H1 (cell line): ENCODE data around the gene ZNF132. TPM values are rescaled to one million over a fixed set of nuclear protein-coding genes. Genes with fewer than 3 reads are reported as not detected.

Source experiments
- CTCF ChIA-PET: fragments of 300-600 bp; sonication (Branson Sonifier 250); formaldehyde crosslinking; loops from one replicate; lab custom pipeline; 2021; ENCODE audit not compliant: partially characterized antibody; lab: Charles Lee
- POLR2A ChIA-PET: fragments of 300-600 bp; sonication (Branson Sonifier 250); formaldehyde crosslinking; loops from one replicate; lab custom pipeline; 2021; ENCODE audit warnings: inconsistent platforms; ENCODE audit not compliant: partially characterized antibody; lab: Charles Lee
- DNase-seq, 2 experiments: peaks; one replicate each; pipeline versions ENCODE4 v3.0.0 to v3.0.0-alpha.2; 2010 to 2022; ENCODE audit warnings: low spot score in 2 of 2, low read depth in 1 of 2, mixed read lengths in 1 of 2
- FAIRE-seq: peaks from 2 replicates; lab custom pipeline; 2011; peaks lifted over from hg19 to GRCh38; lab: Jason Lieb, UNC
- H2AFZ ChIP-seq: 2 replicates; pipeline ENCODE4 v1.8.1; 2012; ENCODE audit warnings: low read length, inconsistent platforms
- H2AK5ac ChIP-seq: 2 replicates; pipeline ENCODE4 v1.6.1; 2013; ENCODE audit warnings: low read depth, low read length
- H2BK120ac ChIP-seq: replicated peaks from 2 replicates; pipeline ENCODE3; 2013; ENCODE audit warnings: low read depth, low read length, inconsistent platforms
- H2BK12ac ChIP-seq: 2 replicates; pipeline ENCODE4 v1.6.1; 2013; ENCODE audit warnings: low read depth, low read length
- H2BK15ac ChIP-seq: 2 replicates; pipeline ENCODE4 v1.6.1; 2013; ENCODE audit warnings: low read length
- H2BK20ac ChIP-seq: 2 replicates; pipeline ENCODE4 v1.6.1; 2013; ENCODE audit warnings: low read length
- H2BK5ac ChIP-seq: 2 replicates; pipeline ENCODE4 v1.6.1; 2013; ENCODE audit warnings: low read depth, low read length
- H3K14ac ChIP-seq: 2 replicates; pipeline ENCODE4 v1.6.1; 2013; ENCODE audit warnings: inconsistent platforms; ENCODE audit not compliant: insufficient read length
- H3K18ac ChIP-seq: 2 replicates; pipeline ENCODE4 v1.6.1; 2013; ENCODE audit warnings: low read length; ENCODE audit errors: extremely low read depth
- H3K23ac ChIP-seq: 2 replicates; pipeline ENCODE4 v1.6.1; 2013; ENCODE audit warnings: inconsistent platforms; ENCODE audit not compliant: insufficient read length
- H3K23me2 ChIP-seq: 2 replicates; pipeline ENCODE4 v1.6.1; 2013; ENCODE audit warnings: low read depth, low read length
- H3K27ac ChIP-seq: 2 replicates; pipeline ENCODE4 v1.6.1; 2011; ENCODE audit warnings: low read depth, low read length, inconsistent platforms
- H3K27me3 ChIP-seq, 4 experiments: replicated peaks in 1 of 4; 1 replicate in 1 of 4; 2 replicates in 3 of 4; pipeline versions ENCODE4 v1.6.1 to v1.8.1; 2011 to 2013; ENCODE audit warnings: low read length in 3 of 4, mild to moderate bottlenecking in 3 of 4, inconsistent platforms in 2 of 4, mixed read lengths in 2 of 4, moderate library complexity in 1 of 4; ENCODE audit not compliant: control insufficient read depth in 3 of 4, insufficient read depth in 3 of 4; ENCODE audit errors: extremely low read depth in 1 of 4
- H3K36me3 ChIP-seq, 4 experiments: 2 replicates each; pipeline versions ENCODE4 v1.6.1 to v1.8.1; 2011 to 2013; ENCODE audit warnings: mild to moderate bottlenecking in 4 of 4, low read length in 3 of 4, moderate library complexity in 2 of 4, control low read depth in 1 of 4, inconsistent platforms in 1 of 4; ENCODE audit not compliant: insufficient read depth in 4 of 4, control insufficient read depth in 2 of 4
- H3K4ac ChIP-seq: replicated peaks from 2 replicates; pipeline ENCODE3; 2013; ENCODE audit warnings: low read length, low read depth, mixed read lengths, inconsistent platforms; ENCODE audit not compliant: insufficient read length
- H3K4me1 ChIP-seq, 4 experiments: replicated peaks in 1 of 4; 1 replicate in 1 of 4; 2 replicates in 3 of 4; pipeline versions ENCODE4 v1.6.1 to v1.8.1; 2011 to 2013; ENCODE audit warnings: low read length in 3 of 4, inconsistent platforms in 2 of 4, mixed read lengths in 1 of 4; ENCODE audit not compliant: insufficient read depth in 4 of 4, control insufficient read depth in 3 of 4
- H3K4me2 ChIP-seq, 2 experiments: 2 replicates each; pipeline versions ENCODE4 v1.6.1 to v1.8.1; 2011 to 2013; ENCODE audit warnings: low read depth in 2 of 2, low read length in 2 of 2, control low read depth in 1 of 2, inconsistent platforms in 1 of 2, mild to moderate bottlenecking in 1 of 2; ENCODE audit not compliant: insufficient read depth in 1 of 2
- H3K4me3 ChIP-seq, 4 experiments: fragments of 200-600, 300-600 bp in 1 of 4; sonication (generic), shearing (Covaris generic), sonication (Bioruptor Twin) in 1 of 4; 2 replicates each; pipeline versions ENCODE4 v1.5.1 to v1.8.1; 2011 to 2016; ENCODE audit warnings: low read length in 4 of 4, low read depth in 3 of 4, control low read depth in 2 of 4, inconsistent platforms in 2 of 4, mild to moderate bottlenecking in 2 of 4, mixed read lengths in 1 of 4, moderate library complexity in 1 of 4; ENCODE audit not compliant: insufficient read depth in 2 of 4; ENCODE audit errors: extremely low read depth in 1 of 4
- H3K56ac ChIP-seq: replicated peaks from 2 replicates; pipeline ENCODE3; 2013; ENCODE audit warnings: low read depth, mild to moderate bottlenecking, mixed read lengths, low read length, inconsistent platforms; ENCODE audit not compliant: insufficient read length
- H3K79me1 ChIP-seq: 2 replicates; pipeline ENCODE4 v1.6.1; 2013; ENCODE audit warnings: low read depth, low read length, control low read depth
- H3K79me2 ChIP-seq, 2 experiments: 2 replicates each; pipeline versions ENCODE4 v1.6.1 to v1.8.1; 2012 to 2013; ENCODE audit warnings: low read length in 2 of 2, mild to moderate bottlenecking in 2 of 2, inconsistent platforms in 1 of 2; ENCODE audit not compliant: insufficient read depth in 2 of 2, control insufficient read depth in 1 of 2
- H3K9ac ChIP-seq, 4 experiments: replicated peaks in 1 of 4; 1 replicate in 1 of 4; 2 replicates in 3 of 4; pipeline versions ENCODE4 v1.6.1 to v1.8.1; 2011 to 2013; ENCODE audit warnings: low read depth in 3 of 4, low read length in 3 of 4, control low read depth in 2 of 4, mild to moderate bottlenecking in 2 of 4, moderate library complexity in 2 of 4, inconsistent platforms in 1 of 4; ENCODE audit errors: extremely low read depth in 1 of 4
- H3K9me3 ChIP-seq, 2 experiments: 2 replicates each; pipeline versions ENCODE4 v1.6.1 to v1.8.1; 2012 to 2013; ENCODE audit warnings: mild to moderate bottlenecking in 2 of 2, moderate library complexity in 2 of 2, control low read depth in 1 of 2, inconsistent platforms in 1 of 2, low read depth in 1 of 2, low read length in 1 of 2, mixed read lengths in 1 of 2; ENCODE audit not compliant: insufficient read depth in 2 of 2
- H4K20me1 ChIP-seq, 2 experiments: replicated peaks in 1 of 2; 2 replicates each; pipeline versions ENCODE3 to v1.8.1; 2011 to 2013; ENCODE audit warnings: inconsistent platforms in 2 of 2, low read length in 2 of 2, mild to moderate bottlenecking in 1 of 2; ENCODE audit not compliant: insufficient read depth in 2 of 2, control insufficient read depth in 1 of 2
- H4K5ac ChIP-seq: 2 replicates; pipeline ENCODE4 v1.6.1; 2013; ENCODE audit warnings: low read length, low read depth, mixed read lengths, inconsistent platforms; ENCODE audit not compliant: insufficient read length
- H4K8ac ChIP-seq: 2 replicates; pipeline ENCODE4 v1.8.0; 2013; ENCODE audit warnings: mild to moderate bottlenecking, moderate library complexity, low read length, inconsistent platforms; ENCODE audit not compliant: insufficient read depth; ENCODE audit errors: extremely low read depth
- H4K91ac ChIP-seq: replicated peaks from 2 replicates; pipeline ENCODE3; 2013; ENCODE audit warnings: low read length, mixed read lengths, inconsistent platforms; ENCODE audit not compliant: insufficient read length
- CBX8 ChIP-seq: fragments of 300-800, 300-1000 bp; sonication (generic); IDR thresholded peaks from 2 replicates; pipeline ENCODE4 v1.7.1; 2016; ENCODE audit warnings: low read depth, low read length, borderline replicate concordance
- CREB1 ChIP-seq: IDR thresholded peaks from 2 replicates; pipeline ENCODE4 v1.6.1; 2012; ENCODE audit warnings: inconsistent platforms
- MAFK ChIP-seq: IDR thresholded peaks from 2 replicates; pipeline ENCODE4 v1.6.1; 2012; ENCODE audit warnings: low read depth, mild to moderate bottlenecking, improper control_type of control experiment, low read length
- POU5F1 ChIP-seq: IDR thresholded peaks from 2 replicates; pipeline ENCODE4 v1.6.1; 2011; ENCODE audit warnings: low read depth, mild to moderate bottlenecking, low read length, moderate library complexity
- RBBP5 ChIP-seq: IDR thresholded peaks from 2 replicates; pipeline ENCODE4 v1.7.1; 2012; ENCODE audit warnings: low read depth, mild to moderate bottlenecking, inconsistent platforms, low read length, moderate library complexity, borderline replicate concordance
- SIRT6 ChIP-seq: IDR thresholded peaks from one replicate; pipeline ENCODE4 v1.7.1; 2012; ENCODE audit warnings: low read length, inconsistent platforms
- SP4 ChIP-seq: IDR thresholded peaks from 2 replicates; pipeline ENCODE4 v1.6.1; 2012; ENCODE audit warnings: low read length, inconsistent platforms
- TCF12 ChIP-seq: IDR thresholded peaks from 2 replicates; pipeline ENCODE4 v1.6.1; 2011; ENCODE audit warnings: low read depth, mild to moderate bottlenecking, low read length
- ZNF274 ChIP-seq: IDR thresholded peaks from 2 replicates; pipeline ENCODE4 v1.7.0; 2012; ENCODE audit warnings: low read length, borderline replicate concordance; ENCODE audit errors: extremely low read depth
- WGBS, 2 experiments: shearing (Covaris generic) in 1 of 2; methylation state at CpG; one replicate each; pipeline versions ENCODE4 v1.1.6 to v1.1.7; 2013 to 2015; ENCODE audit warnings: low lambda C conversion rate in 2 of 2, mixed read lengths in 2 of 2, inconsistent platforms in 1 of 2, low coverage in 1 of 2, missing lambda C conversion rate in 1 of 2; ENCODE audit not compliant: insufficient replicate concordance in 2 of 2, insufficient coverage in 1 of 2, insufficient read length in 1 of 2; ENCODE audit errors: extremely low coverage in 1 of 2, missing lambda C conversion rate in 1 of 2; 5-methylcytosine and 5-hydroxymethylcytosine counted together
- polyA plus RNA-seq, 7 experiments: library from polyadenylated mRNA; depleted of rRNA in 3 of 7; stranded (reverse) in 5 of 7; unstranded in 2 of 7; fragments of >200 nt in 5 of 7; fragments of 200-250 nt in 2 of 7; gene quantifications; 1 replicate in 5 of 7; 2 replicates in 1 of 7; 4 replicates in 1 of 7; pipeline versions ENCODE4 v1.2.1 to v1.2.3, GENCODE V29; 2011 to 2013; ENCODE audit warnings: missing spikeins in 2 of 7, mixed read lengths in 2 of 7
- total RNA-seq: library from RNA; stranded (reverse); fragmentation: NEBNext Ultra II Directional; extraction: Animal tissue kit (Norgen Biotek cat#: 25700); gene quantifications from 2 replicates; pipeline ENCODE4 v1.2.1, GENCODE V29; 2021

The ZNF132 gene
- total and polyA plus RNA-seq, 2 of the 8 experiments (the other 6 are each of a cell fraction or from before 2014, with no cell fraction given) = 0.89 to 1.9 TPM

- Histone ChIP-seq H4K20me1 (peaks cover 7 to 13% of the 10 kb centered on the region in 2 experiments), H3K4me3 (no peak overlapping the region), H2BK12ac (no peak overlapping the region), H2AK5ac (no peak overlapping the region), H3K27me3 (no peaks in the 10 kb centered on the region), H2BK120ac (no peak overlapping the region), H3K9me3 (no peaks in the 10 kb centered on the region), H2BK15ac (no peak overlapping the region), H3K23ac (no peak overlapping the region), H2BK20ac (no peak overlapping the region), H2AFZ (no peak overlapping the region), H3K23me2 (peaks cover 24% of the 10 kb centered on the region), H3K36me3 (peaks cover 0 to 3% (median 2%) of the 10 kb centered on the region in 4 experiments; a peak in 5 of 8 replicates), H3K79me2 (peaks cover 6 to 10% of the 10 kb centered on the region in 2 experiments), H3K27ac (no peak overlapping the region), H3K9ac (no peak overlapping the region), H3K4ac (no peak overlapping the region), H2BK5ac (no peak overlapping the region), H4K91ac (no peak overlapping the region), H3K56ac (no peak overlapping the region), H3K14ac (no peak overlapping the region), H3K79me1 (peaks cover 4% of the 10 kb centered on the region), H3K18ac (no peak overlapping the region), H4K5ac (no peak overlapping the region), H3K4me2 (no peak overlapping the region), H4K8ac (no peak overlapping the region), H3K4me1 (peaks cover 0 to 17% (median 10%) of the 10 kb centered on the region in 4 experiments; a peak in 6 of 7 replicates)
- 93% methylated on average over 5 of the region's 6 CpGs; no CpG with 5 or more reads in 1 of the 2 experiments for WGBS, 2 experiments
- ChIA-PET CTCF (no interaction called here), POLR2A (interaction anchor here (1.3 to 3.5 kb wide), 5 partner anchors 12 to 155 kb away, joined by 3 to 18 read pairs (median 8); partner anchors contain the start of genes RNF225, ZBTB45, ZNF497 and ZNF544)
- TF ChIP-seq ZNF274 = no peak
- no peak for TF ChIP-seq CBX8
- TF ChIP-seq POU5F1 = no peak
- no peak for TF ChIP-seq CREB1
- no peak for TF ChIP-seq SIRT6
- no peak for TF ChIP-seq SP4
- no peak for TF ChIP-seq TCF12
- no peak for TF ChIP-seq MAFK
- TF ChIP-seq RBBP5 = no peak
- DNase-seq = no peak
- no peak for FAIRE-seq
These were observed 56.9 kb downstream of the ZNF132 start for GRCh38 chr19:58382997-58383603.
